SU-DHL-6 (cell line): Measurements from ENCODE around the gene CTSH.

ENCODE experiments used
- CTCF ChIP-seq: fragments of 200-600 bp; sonication (generic); IDR thresholded peaks from one replicate; pipeline ENCODE4 v1.5.1; 2017; ENCODE audit warnings: antibody characterized with exemption, mild to moderate bottlenecking, low read length, moderate library complexity; ENCODE audit not compliant: insufficient read depth, poor library complexity, severe bottlenecking
- EZH2phosphoT487 ChIP-seq: fragments of 200-600 bp; sonication (generic), shearing (Covaris generic); conservative IDR thresholded peaks from 2 replicates; pipeline ENCODE4 v1.6.1; 2018; ENCODE audit warnings: mild to moderate bottlenecking, antibody characterized with exemption, low read length, moderate library complexity, mixed read lengths

- TF ChIP-seq CTCF (no peak), EZH2phosphoT487 (no peak)
Measured at GRCh38 chr15:78991476-78991875, 46.6 kb upstream of the CTSH start.
